GM12878 (cell line): ENCODE results near the gene LRRC56. TPM values are rescaled to one million over a fixed set of nuclear protein-coding genes. Genes with fewer than 3 reads are reported as not detected.

Experiments used
- ASH2L ChIP-seq: fragments of 300-600, 200-600 bp; sonication (generic); IDR thresholded peaks from 2 replicates; pipeline ENCODE4 v1.6.1; 2017; ENCODE audit warnings: low read depth, mild to moderate bottlenecking, borderline replicate concordance
- ATF7 ChIP-seq: fragments of 450-650 bp; IDR thresholded peaks from 2 replicates; pipeline ENCODE4 v1.6.1; 2016; ENCODE audit warnings: low read depth, mild to moderate bottlenecking
- BACH1 ChIP-seq: fragments of 450-650 bp; IDR thresholded peaks from 2 replicates; pipeline ENCODE4 v1.6.1; 2017; ENCODE audit warnings: mild to moderate bottlenecking, borderline replicate concordance
- CBFB ChIP-seq: IDR thresholded peaks from 2 replicates; pipeline ENCODE4 v1.6.1; 2016; ENCODE audit warnings: antibody characterized with exemption, low read depth
- IRF4 ChIP-seq: IDR thresholded peaks from 2 replicates; pipeline ENCODE4 v1.6.1; 2011; ENCODE audit warnings: low read depth, low read length
- KAT2A ChIP-seq: conservative IDR thresholded peaks from 2 replicates; pipeline ENCODE4 v1.6.1; 2011; ENCODE audit warnings: low read depth, low read length; ENCODE audit not compliant: control insufficient read depth
- MTA2 ChIP-seq: fragments of 450-650 bp; IDR thresholded peaks from 2 replicates; pipeline ENCODE4 v1.6.1; 2016; ENCODE audit warnings: low read depth, mild to moderate bottlenecking, moderate library complexity
- NBN ChIP-seq: fragments of 450-650 bp; IDR thresholded peaks from 2 replicates; pipeline ENCODE4 v1.6.1; 2016
- NR2C2 ChIP-seq: IDR thresholded peaks from 2 replicates; pipeline ENCODE4 v1.6.1; 2011; ENCODE audit warnings: borderline replicate concordance, low read depth; ENCODE audit not compliant: control insufficient read depth, insufficient read length
- POLR2AphosphoS2 ChIP-seq: IDR thresholded peaks from 2 replicates; pipeline ENCODE4 v1.6.1; 2011; ENCODE audit warnings: low read depth, mild to moderate bottlenecking, low read length, improper control_type of control experiment, moderate library complexity
- POLR2AphosphoS5 ChIP-seq: IDR thresholded peaks from 2 replicates; pipeline ENCODE4 v1.6.1; 2011; ENCODE audit warnings: mild to moderate bottlenecking, low read length, inconsistent platforms
- SMARCA5 ChIP-seq: fragments of 450-650 bp; IDR thresholded peaks from 2 replicates; pipeline ENCODE4 v1.6.1; 2017; ENCODE audit warnings: mild to moderate bottlenecking
- SRF ChIP-seq, 2 experiments: IDR thresholded peaks; 2 replicates each; pipeline ENCODE4 v1.6.1; 2011; ENCODE audit warnings: low read depth in 2 of 2, low read length in 2 of 2, mild to moderate bottlenecking in 1 of 2, moderate library complexity in 1 of 2
- STAT3 ChIP-seq: IDR thresholded peaks from 2 replicates; pipeline ENCODE4 v1.6.1; 2011; ENCODE audit warnings: low read depth, low read length, improper control_type of control experiment
- SUPT20H ChIP-seq: IDR thresholded peaks from 2 replicates; pipeline ENCODE4 v1.6.1; 2011; ENCODE audit warnings: low read depth, mild to moderate bottlenecking, low read length, moderate library complexity, borderline replicate concordance; ENCODE audit not compliant: control insufficient read depth
- ZNF384 ChIP-seq: IDR thresholded peaks from 2 replicates; pipeline ENCODE4 v1.6.1; 2012; ENCODE audit warnings: low read depth, mild to moderate bottlenecking, low read length, improper control_type of control experiment, borderline replicate concordance
- polyA plus RNA-seq, 11 experiments: library from polyadenylated mRNA; depleted of rRNA in 4 of 11; unstranded in 6 of 11; stranded (reverse) in 5 of 11; fragments of >200 nt; fragmentation: Nextera tagmentation in 4 of 11; fragmentation: Illumina TruSeq in 1 of 11; extraction: Ambion mirVana in 4 of 11; extraction: Trizol in 1 of 11; gene quantifications; 1 replicate in 1 of 11; 2 replicates in 10 of 11; pipeline versions ENCODE4 v1.2.1 to v1.2.3, GENCODE V29; 2011 to 2016; ENCODE audit warnings: inconsistent platforms in 2 of 11, missing spikeins in 2 of 11, low read depth in 1 of 11
- total RNA-seq, 4 experiments: library from RNA; depleted of rRNA in 3 of 4; stranded (reverse); fragments of >200 nt in 3 of 4; fragmentation: Illumina TruSeq in 1 of 4; extraction: Trizol in 1 of 4; gene quantifications; 2 replicates each; pipeline versions ENCODE4 v1.2.1 to v1.2.3, GENCODE V29; 2013 to 2021
- TF ChIP-seq, protein P1 (sequence below): fragments of 450-650 bp; IDR thresholded peaks from 2 replicates; pipeline ENCODE4 v1.6.1; 2017; ENCODE audit warnings: mild to moderate bottlenecking, moderate library complexity
- TF ChIP-seq, protein P2 (sequence below): IDR thresholded peaks from 2 replicates; pipeline ENCODE4 v1.6.1; 2011; ENCODE audit warnings: borderline replicate concordance, low read depth, mild to moderate bottlenecking, moderate library complexity, low read length; ENCODE audit not compliant: insufficient read depth, poor library complexity, severe bottlenecking
- TF ChIP-seq, protein P3 (sequence below): fragments of 450-650 bp; IDR thresholded peaks from 2 replicates; pipeline ENCODE4 v1.6.1; 2017; ENCODE audit warnings: mild to moderate bottlenecking, moderate library complexity
- TF ChIP-seq, protein P4 (sequence below): IDR thresholded peaks from 2 replicates; pipeline ENCODE4 v1.6.1; 2012; ENCODE audit warnings: low read depth, low read length, improper control_type of control experiment

The LRRC56 gene
- total and polyA plus RNA-seq, 10 of the 15 experiments (the other 5 are each of a cell fraction or from before 2014, with no cell fraction given): 0.02 to 1.9 (median 0.75) TPM; not detected in 1

- TF ChIP-seq MTA2: no peak
- 0 out of 4 replicates have a peak, but pooled peaks of 1 of the 2 experiments have one; percentile 20 for TF ChIP-seq SRF (IDR thresholded peaks at IDR 0.05; ENCODE audit: low read depth in 2 of 2, low read length in 2 of 2)
- TF ChIP-seq, protein P1, sequence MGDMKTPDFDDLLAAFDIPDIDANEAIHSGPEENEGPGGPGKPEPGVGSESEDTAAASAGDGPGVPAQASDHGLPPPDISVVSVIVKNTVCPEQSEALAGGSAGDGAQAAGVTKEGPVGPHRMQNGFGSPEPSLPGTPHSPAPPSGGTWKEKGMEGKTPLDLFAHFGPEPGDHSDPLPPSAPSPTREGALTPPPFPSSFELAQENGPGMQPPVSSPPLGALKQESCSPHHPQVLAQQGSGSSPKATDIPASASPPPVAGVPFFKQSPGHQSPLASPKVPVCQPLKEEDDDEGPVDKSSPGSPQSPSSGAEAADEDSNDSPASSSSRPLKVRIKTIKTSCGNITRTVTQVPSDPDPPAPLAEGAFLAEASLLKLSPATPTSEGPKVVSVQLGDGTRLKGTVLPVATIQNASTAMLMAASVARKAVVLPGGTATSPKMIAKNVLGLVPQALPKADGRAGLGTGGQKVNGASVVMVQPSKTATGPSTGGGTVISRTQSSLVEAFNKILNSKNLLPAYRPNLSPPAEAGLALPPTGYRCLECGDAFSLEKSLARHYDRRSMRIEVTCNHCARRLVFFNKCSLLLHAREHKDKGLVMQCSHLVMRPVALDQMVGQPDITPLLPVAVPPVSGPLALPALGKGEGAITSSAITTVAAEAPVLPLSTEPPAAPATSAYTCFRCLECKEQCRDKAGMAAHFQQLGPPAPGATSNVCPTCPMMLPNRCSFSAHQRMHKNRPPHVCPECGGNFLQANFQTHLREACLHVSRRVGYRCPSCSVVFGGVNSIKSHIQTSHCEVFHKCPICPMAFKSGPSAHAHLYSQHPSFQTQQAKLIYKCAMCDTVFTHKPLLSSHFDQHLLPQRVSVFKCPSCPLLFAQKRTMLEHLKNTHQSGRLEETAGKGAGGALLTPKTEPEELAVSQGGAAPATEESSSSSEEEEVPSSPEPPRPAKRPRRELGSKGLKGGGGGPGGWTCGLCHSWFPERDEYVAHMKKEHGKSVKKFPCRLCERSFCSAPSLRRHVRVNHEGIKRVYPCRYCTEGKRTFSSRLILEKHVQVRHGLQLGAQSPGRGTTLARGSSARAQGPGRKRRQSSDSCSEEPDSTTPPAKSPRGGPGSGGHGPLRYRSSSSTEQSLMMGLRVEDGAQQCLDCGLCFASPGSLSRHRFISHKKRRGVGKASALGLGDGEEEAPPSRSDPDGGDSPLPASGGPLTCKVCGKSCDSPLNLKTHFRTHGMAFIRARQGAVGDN: peak; percentile 91
- TF ChIP-seq POLR2AphosphoS5: no peak
- TF ChIP-seq, protein P2, sequence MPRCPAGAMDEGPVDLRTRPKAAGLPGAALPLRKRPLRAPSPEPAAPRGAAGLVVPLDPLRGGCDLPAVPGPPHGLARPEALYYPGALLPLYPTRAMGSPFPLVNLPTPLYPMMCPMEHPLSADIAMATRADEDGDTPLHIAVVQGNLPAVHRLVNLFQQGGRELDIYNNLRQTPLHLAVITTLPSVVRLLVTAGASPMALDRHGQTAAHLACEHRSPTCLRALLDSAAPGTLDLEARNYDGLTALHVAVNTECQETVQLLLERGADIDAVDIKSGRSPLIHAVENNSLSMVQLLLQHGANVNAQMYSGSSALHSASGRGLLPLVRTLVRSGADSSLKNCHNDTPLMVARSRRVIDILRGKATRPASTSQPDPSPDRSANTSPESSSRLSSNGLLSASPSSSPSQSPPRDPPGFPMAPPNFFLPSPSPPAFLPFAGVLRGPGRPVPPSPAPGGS: no peak
- TF ChIP-seq, protein P3, sequence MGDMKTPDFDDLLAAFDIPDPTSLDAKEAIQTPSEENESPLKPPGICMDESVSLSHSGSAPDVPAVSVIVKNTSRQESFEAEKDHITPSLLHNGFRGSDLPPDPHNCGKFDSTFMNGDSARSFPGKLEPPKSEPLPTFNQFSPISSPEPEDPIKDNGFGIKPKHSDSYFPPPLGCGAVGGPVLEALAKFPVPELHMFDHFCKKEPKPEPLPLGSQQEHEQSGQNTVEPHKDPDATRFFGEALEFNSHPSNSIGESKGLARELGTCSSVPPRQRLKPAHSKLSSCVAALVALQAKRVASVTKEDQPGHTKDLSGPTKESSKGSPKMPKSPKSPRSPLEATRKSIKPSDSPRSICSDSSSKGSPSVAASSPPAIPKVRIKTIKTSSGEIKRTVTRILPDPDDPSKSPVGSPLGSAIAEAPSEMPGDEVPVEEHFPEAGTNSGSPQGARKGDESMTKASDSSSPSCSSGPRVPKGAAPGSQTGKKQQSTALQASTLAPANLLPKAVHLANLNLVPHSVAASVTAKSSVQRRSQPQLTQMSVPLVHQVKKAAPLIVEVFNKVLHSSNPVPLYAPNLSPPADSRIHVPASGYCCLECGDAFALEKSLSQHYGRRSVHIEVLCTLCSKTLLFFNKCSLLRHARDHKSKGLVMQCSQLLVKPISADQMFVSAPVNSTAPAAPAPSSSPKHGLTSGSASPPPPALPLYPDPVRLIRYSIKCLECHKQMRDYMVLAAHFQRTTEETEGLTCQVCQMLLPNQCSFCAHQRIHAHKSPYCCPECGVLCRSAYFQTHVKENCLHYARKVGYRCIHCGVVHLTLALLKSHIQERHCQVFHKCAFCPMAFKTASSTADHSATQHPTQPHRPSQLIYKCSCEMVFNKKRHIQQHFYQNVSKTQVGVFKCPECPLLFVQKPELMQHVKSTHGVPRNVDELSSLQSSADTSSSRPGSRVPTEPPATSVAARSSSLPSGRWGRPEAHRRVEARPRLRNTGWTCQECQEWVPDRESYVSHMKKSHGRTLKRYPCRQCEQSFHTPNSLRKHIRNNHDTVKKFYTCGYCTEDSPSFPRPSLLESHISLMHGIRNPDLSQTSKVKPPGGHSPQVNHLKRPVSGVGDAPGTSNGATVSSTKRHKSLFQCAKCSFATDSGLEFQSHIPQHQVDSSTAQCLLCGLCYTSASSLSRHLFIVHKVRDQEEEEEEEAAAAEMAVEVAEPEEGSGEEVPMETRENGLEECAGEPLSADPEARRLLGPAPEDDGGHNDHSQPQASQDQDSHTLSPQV: peak; percentile 94
- TF ChIP-seq SMARCA5: peak; percentile 92
- no peak for TF ChIP-seq NBN
- no peak for TF ChIP-seq NR2C2
- no peak for TF ChIP-seq ATF7
- no peak for TF ChIP-seq CBFB
- TF ChIP-seq, protein P4, sequence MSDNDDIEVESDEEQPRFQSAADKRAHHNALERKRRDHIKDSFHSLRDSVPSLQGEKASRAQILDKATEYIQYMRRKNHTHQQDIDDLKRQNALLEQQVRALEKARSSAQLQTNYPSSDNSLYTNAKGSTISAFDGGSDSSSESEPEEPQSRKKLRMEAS: peak; percentile 91; the same call in 1 of the 2 replicates
- no peak for TF ChIP-seq ASH2L
- no peak for TF ChIP-seq SUPT20H
- TF ChIP-seq STAT3: no peak
- TF ChIP-seq ZNF384: no peak
- no peak for TF ChIP-seq KAT2A
- no peak for TF ChIP-seq IRF4
- no peak for TF ChIP-seq POLR2AphosphoS2
- TF ChIP-seq BACH1: peak; percentile 95
Measured at GRCh38 chr11:518463-519202, 18.7 kb upstream of the LRRC56 start (continued).
